ENCODE measurements around the gene OTUB2.
"Not testable (repeated sequence)": the region's sequence is repeated elsewhere in the genome, so short reads cannot be mapped to it uniquely, and the experiment has no call there.

Gene OTUB2

DNA sequence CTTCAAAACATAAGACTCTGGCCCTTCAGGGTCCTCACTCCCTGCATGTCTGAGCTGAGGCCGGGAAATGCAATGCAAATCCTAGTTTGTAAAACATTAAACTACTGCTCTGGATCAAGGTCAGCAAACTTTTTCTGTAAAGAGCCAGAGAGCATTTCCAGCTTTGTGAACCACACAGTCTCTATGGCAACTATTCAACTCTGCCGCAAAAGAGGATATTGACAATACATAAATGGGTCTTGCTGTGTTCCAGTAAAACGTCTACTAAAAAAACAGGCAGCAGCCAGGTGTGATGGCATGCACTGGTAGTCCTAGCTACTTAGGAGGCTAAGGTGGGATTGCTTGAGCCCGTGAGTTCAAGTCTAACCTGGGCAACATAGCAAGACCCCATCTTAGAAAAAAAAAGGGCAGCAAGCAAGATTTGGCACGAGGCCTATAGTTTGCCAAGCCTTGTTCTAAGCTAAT, 32.6 kb downstream of the OTUB2 start:
- no peak for DNase-seq (ENCODE audit: low read depth, low spot score)
- H3K4me3 ChIP-seq (ENCODE audit: low read depth, low read length), result no peak overlapping the region
- in situ Hi-C loops (cut with HindIII; ENCODE audit: low sequenced_read_pairs), result no loop called here
- TF ChIP-seq, protein P1, sequence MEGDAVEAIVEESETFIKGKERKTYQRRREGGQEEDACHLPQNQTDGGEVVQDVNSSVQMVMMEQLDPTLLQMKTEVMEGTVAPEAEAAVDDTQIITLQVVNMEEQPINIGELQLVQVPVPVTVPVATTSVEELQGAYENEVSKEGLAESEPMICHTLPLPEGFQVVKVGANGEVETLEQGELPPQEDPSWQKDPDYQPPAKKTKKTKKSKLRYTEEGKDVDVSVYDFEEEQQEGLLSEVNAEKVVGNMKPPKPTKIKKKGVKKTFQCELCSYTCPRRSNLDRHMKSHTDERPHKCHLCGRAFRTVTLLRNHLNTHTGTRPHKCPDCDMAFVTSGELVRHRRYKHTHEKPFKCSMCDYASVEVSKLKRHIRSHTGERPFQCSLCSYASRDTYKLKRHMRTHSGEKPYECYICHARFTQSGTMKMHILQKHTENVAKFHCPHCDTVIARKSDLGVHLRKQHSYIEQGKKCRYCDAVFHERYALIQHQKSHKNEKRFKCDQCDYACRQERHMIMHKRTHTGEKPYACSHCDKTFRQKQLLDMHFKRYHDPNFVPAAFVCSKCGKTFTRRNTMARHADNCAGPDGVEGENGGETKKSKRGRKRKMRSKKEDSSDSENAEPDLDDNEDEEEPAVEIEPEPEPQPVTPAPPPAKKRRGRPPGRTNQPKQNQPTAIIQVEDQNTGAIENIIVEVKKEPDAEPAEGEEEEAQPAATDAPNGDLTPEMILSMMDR (IDR thresholded peaks at IDR 0.05; ENCODE audit: low read depth, low read length), result no peak

DNA sequence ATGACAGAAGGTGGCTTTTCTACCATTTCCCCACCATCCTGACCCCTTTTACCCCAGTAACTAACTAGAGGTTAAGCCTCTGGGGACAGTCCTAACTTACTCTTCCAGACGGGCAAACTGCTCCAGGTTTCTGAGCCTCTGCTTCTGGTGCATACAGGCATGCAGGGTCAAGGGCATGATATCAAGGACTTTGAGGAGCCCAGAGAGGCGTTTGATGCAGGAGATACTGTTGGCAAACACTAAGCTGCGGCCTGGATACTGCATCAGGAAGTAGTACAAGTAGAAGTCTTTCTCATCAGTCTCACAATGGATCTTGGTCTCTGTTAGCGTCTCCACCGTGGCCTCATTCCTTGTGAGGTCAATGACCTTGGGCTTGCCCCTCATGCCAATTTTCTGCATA, 33.9 kb downstream of the OTUB2 start:
- DNase-seq (ENCODE audit: low read depth, low spot score), result no peak
- TF ChIP-seq, protein P1 (IDR thresholded peaks at IDR 0.05; ENCODE audit: low read depth, low read length), result no peak
- H3K4me3 ChIP-seq (ENCODE audit: low read depth, low read length), result no peak overlapping the region
- in situ Hi-C loops (cut with HindIII; ENCODE audit: low sequenced_read_pairs), result no loop called here

- peak; percentile 51 for DNase-seq (ENCODE audit: low read depth, low spot score)
- in situ Hi-C loops (cut with HindIII; ENCODE audit: low sequenced_read_pairs), result no loop called here
- TF ChIP-seq, protein P1 (IDR thresholded peaks at IDR 0.05; ENCODE audit: low read depth, low read length), result no peak
- no peak overlapping the region for H3K4me3 ChIP-seq (ENCODE audit: low read depth, low read length)
Observed at GRCh38 chr14:94062344-94062940, 36.3 kb downstream of the OTUB2 start.

DNA sequence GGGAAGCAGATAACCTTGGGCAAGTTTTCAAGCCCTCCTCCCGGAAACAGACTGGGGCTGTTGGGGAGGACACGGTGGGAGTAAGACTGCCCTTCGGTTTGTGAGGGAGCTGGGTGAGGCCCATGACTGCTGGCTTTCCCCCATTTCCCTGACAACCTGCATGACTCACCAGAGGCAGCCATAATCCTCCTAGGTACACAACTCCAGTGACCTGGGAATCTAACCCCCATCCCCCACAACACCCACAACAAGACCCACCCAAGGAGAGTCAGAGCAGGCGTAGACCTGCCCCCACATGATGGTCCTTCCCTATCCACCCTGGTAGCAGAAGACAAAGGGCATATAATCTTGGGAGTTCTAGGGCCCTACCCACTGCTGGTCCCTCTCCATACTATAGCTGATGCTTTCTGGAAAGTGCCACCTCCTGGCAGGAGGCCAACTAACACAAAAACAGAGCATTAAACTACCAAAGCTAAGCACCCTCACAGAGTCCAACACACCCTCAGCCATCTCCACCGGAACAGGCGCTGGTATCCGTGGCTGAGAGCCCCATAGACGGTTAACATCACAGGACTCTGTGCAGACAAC, 40.0 kb downstream of the OTUB2 start:
- no peak overlapping the region for H3K4me3 ChIP-seq (ENCODE audit: low read depth, low read length)
- DNase-seq (ENCODE audit: low read depth, low spot score), result no peak
- in situ Hi-C loops (cut with HindIII; ENCODE audit: low sequenced_read_pairs), result no loop called here
- TF ChIP-seq, protein P1 (IDR thresholded peaks at IDR 0.05; ENCODE audit: low read depth, low read length), result no peak

GRCh38 chr14:94072076-94072475, 45.9 kb downstream of the OTUB2 start:
- DNase-seq (ENCODE audit: low read depth, low spot score); in situ Hi-C loops (cut with HindIII; ENCODE audit: low sequenced_read_pairs): not testable (repeated sequence)

DNA sequence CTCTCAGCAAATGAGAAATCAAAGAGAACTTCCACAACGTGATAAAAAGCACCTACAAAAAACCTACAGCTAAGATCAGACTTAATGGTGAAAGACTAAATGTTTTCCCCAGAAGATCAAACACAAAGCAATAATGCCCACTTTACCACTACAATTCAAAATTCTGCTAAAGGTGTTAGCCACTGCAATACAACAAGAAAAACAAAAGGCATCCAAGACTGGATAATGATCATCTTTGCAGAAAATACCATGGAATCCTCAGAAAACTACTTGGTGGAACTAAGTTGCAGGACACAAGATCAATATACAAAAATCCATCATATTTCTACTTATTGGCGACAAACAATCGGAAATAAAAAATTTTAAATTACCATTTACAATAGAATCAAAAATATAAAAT, 48.4 kb downstream of the OTUB2 start:
- DNase-seq (ENCODE audit: low read depth, low spot score), result no peak
- no peak overlapping the region for H3K4me3 ChIP-seq (ENCODE audit: low read depth, low read length)
- in situ Hi-C loops (cut with HindIII; ENCODE audit: low sequenced_read_pairs), result no loop called here
- TF ChIP-seq, protein P1 (IDR thresholded peaks at IDR 0.05; ENCODE audit: low read depth, low read length), result no peak

More at GRCh38 chr14:94072076-94072475, 45.9 kb downstream of the OTUB2 start:
- H3K4me3 ChIP-seq (ENCODE audit: low read depth, low read length), result not testable (repeated sequence)

GRCh38 chr14:94075008-94075407, 48.9 kb downstream of the OTUB2 start:
- in situ Hi-C loops (cut with HindIII; ENCODE audit: low sequenced_read_pairs), result no loop called here
- DNase-seq (ENCODE audit: low read depth, low spot score), result no peak
- TF ChIP-seq, protein P1 (IDR thresholded peaks at IDR 0.05; ENCODE audit: low read depth, low read length), result no peak
- H3K4me3 ChIP-seq (ENCODE audit: low read depth, low read length), result no peak overlapping the region

Measured in astrocyte of the spinal cord (primary cell).